Right lobe of liver (tissue), 6 donors: ENCODE measurements around the gene PSMG3. TPM values are rescaled to one million over a fixed set of nuclear protein-coding genes. Genes with fewer than 3 reads are reported as not detected.

Experiments used
- ATAC-seq, 4 donors: fragments of 200-7000 bp; cut with Tn5 transposase; one replicate each; pipeline ENCODE4 v1.9.1; 2020; ENCODE audit warnings: mild to moderate bottlenecking in 4 of 4, moderate library complexity in 4 of 4
- DNase-seq, 3 donors: peaks; one replicate each; pipeline ENCODE4 v3.0.0-alpha.2; 2020
- H3K27ac ChIP-seq, 3 donors: fragments of 200-600 bp; one replicate each; pipeline ENCODE4 v1.8.0; 2022
- H3K27me3 ChIP-seq, 2 donors: fragments of 200-600 bp; one replicate each; pipeline ENCODE4 v1.8.0; 2022
- H3K36me3 ChIP-seq, 4 donors: fragments of 200-600 bp; sonication (generic) in 1 of 4; one replicate each; pipeline versions ENCODE4 v1.5.1 to v1.8.0; 2017 to 2022; ENCODE audit warnings: control low read depth in 1 of 4
- H3K4me1 ChIP-seq, 4 donors: fragments of 200-600 bp; sonication (generic) in 1 of 4; one replicate each; pipeline versions ENCODE4 v1.5.1 to v1.8.0; 2017 to 2022; ENCODE audit warnings: control low read depth in 1 of 4
- H3K4me3 ChIP-seq, 3 donors: fragments of 200-600 bp; one replicate each; pipeline ENCODE4 v1.8.0; 2022
- H3K9me3 ChIP-seq, 4 donors: fragments of 200-600 bp; sonication (generic) in 1 of 4; one replicate each; pipeline versions ENCODE4 v1.5.1 to v1.8.0; 2017 to 2022; ENCODE audit warnings: control low read depth in 1 of 4
- POLR2A ChIP-seq: fragments of 450-650 bp; IDR thresholded peaks from one replicate; pipeline ENCODE4 v1.6.1; 2017; ENCODE audit warnings: antibody characterized with exemption, mild to moderate bottlenecking
- WGBS: methylation state at CpG from one replicate; pipeline ENCODE4 v1.1.6; 2018; ENCODE audit warnings: low coverage, low lambda C conversion rate; ENCODE audit not compliant: insufficient coverage; ENCODE audit errors: missing lambda C conversion rate; 5-methylcytosine and 5-hydroxymethylcytosine counted together
- intact Hi-C, 2 donors: fragments of 100-400 bp; cut with DNase I; formaldehyde crosslinking; loops; one replicate each; pipeline versions ENCODE4 v1.11.2 to v1.14.1; 2022
- total RNA-seq, 6 experiments: library from RNA; depleted of rRNA in 2 of 6; stranded (reverse); fragments of >200 nt in 2 of 6; fragmentation: NEBNext Ultra II Directional in 3 of 6; extraction: Animal tissue kit (Norgen Biotek cat#: 25700) in 3 of 6; gene quantifications; one replicate each; pipeline versions ENCODE4 v1.1.0 to v1.2.4, GENCODE V29; 2016 to 2023
- TF ChIP-seq, protein P1 (sequence below), 4 donors: fragments of 200-600 bp in 3 of 4; fragments of 450-650 bp in 1 of 4; IDR thresholded peaks; one replicate each; pipeline versions ENCODE4 v1.5.1 to v1.8.0; 2016 to 2022; ENCODE audit warnings: antibody characterized with exemption in 4 of 4, mild to moderate bottlenecking in 2 of 4
- donor health status: DM: no; HTN: yes; CAD: no.
- donor health status: DM: no; HTN: no; CAD: no.
- donor health status: DM: no; HTN: no; CAD: no.
- donor health status: DM: no; HTN: yes; CAD: no.
- donor health status: DM: no; HTN: yes; CAD: no.

The PSMG3 gene
- total RNA-seq, 6 experiments from 2014 or later = 7.6 to 28.1 (median 9.2) TPM

DNA sequence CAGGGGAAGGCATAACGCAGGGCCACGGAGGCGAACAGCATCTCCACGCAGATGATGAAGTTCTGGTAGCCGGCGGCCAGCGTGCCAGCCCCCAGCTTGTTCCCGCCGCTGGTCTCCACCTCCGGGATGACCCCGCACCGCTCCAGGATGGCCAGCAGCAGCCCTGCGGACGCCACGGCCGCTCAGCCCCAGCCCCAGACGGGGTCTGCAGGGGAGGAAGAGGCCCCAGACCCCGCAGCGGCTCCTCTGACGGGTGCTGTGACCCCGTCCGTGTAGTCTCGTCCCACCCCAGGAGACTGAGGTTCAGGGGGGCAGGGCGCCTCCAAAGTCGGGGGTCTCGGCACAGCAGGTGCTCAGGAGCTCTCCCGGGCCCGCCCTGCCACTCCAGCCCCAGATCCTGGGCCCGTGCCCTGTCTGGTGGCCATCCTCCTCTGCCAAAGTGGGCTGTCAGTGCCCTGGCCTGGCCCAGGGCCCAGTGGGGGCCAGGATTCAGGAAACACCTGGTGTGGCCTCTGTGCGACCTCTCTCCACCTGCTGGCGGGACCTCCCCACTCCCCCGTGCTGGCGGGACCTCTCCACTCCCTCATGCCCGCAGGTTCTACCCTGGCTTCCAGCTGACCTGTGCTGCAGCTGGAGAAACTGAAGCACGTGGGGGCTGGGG lies 21.9 kb downstream of the PSMG3 start:
- no peak for TF ChIP-seq POLR2A
- TF ChIP-seq, protein P1, sequence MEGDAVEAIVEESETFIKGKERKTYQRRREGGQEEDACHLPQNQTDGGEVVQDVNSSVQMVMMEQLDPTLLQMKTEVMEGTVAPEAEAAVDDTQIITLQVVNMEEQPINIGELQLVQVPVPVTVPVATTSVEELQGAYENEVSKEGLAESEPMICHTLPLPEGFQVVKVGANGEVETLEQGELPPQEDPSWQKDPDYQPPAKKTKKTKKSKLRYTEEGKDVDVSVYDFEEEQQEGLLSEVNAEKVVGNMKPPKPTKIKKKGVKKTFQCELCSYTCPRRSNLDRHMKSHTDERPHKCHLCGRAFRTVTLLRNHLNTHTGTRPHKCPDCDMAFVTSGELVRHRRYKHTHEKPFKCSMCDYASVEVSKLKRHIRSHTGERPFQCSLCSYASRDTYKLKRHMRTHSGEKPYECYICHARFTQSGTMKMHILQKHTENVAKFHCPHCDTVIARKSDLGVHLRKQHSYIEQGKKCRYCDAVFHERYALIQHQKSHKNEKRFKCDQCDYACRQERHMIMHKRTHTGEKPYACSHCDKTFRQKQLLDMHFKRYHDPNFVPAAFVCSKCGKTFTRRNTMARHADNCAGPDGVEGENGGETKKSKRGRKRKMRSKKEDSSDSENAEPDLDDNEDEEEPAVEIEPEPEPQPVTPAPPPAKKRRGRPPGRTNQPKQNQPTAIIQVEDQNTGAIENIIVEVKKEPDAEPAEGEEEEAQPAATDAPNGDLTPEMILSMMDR (IDR thresholded peaks at IDR 0.05) = no peak
- Histone ChIP-seq H3K9me3 (no peaks in the 10 kb centered on the region), H3K27ac (no peak overlapping the region), H3K27me3 (no peaks in the 10 kb centered on the region), H3K36me3 (peaks cover 0 to 5% (median 1%) of the 10 kb centered on the region in 4 donors), H3K4me3 (no peak overlapping the region), H3K4me1 (no peaks in the 10 kb centered on the region)
- ATAC-seq = no peak
- no peak for DNase-seq
- intact Hi-C loops = no loop called here
- WGBS = 62% methylated on average over 3 of the region's 35 CpGs

DNA sequence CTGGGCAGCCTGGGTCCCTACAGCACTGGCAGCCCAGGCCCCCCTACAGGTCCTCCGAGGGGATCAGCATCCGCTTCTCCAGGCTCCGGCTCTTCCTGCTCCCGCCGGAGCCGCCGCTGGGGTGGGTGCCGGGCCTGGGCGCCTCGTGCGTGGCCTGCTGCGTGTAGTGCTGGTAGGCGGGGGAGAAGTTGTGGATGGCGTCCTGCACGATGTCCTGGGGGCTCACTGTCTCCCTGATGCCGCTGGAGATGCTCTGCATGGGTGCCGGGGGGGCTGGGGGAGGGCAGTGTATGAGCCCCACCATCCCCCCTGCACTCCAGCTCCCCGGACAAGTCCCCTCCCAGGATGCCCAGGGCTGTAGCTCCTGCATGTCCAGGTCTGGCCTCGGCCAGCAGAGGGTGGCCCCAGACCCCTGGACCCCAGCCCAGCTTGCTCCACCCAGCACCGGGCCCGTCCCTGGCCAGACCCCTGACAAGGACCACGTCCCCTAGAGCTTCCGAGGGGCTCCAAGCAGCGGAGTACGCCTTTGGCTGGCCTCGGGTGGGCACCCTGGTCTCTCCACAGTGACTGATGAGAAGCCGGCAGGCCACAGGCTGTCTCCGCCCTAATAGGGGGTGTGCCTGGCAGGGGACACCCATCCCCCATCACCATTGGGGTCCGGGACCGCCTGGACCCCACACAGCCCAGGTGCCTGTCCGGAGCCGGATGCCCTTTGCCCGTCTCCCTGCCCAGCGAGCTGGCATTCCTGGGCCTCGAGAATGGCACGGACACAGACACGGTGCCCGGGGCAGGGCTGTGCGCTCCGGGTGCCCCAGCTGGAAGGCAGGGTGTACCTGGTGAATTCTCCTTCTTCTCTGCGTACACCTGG lies 22.7 kb downstream of the PSMG3 start:
- ATAC-seq = no peak
- Histone ChIP-seq H3K27me3 (no peaks in the 10 kb centered on the region), H3K36me3 (peaks cover 0 to 5% (median 2%) of the 10 kb centered on the region in 4 donors), H3K4me1 (no peaks in the 10 kb centered on the region), H3K4me3 (no peak overlapping the region), H3K27ac (no peak overlapping the region), H3K9me3 (no peaks in the 10 kb centered on the region)
- TF ChIP-seq POLR2A = no peak
- TF ChIP-seq, protein P1 (IDR thresholded peaks at IDR 0.05) = no peak
- no CpG with 5 or more reads among the region's 41 CpGs for WGBS
- intact Hi-C loops = no loop called here
- DNase-seq = no peak

DNA sequence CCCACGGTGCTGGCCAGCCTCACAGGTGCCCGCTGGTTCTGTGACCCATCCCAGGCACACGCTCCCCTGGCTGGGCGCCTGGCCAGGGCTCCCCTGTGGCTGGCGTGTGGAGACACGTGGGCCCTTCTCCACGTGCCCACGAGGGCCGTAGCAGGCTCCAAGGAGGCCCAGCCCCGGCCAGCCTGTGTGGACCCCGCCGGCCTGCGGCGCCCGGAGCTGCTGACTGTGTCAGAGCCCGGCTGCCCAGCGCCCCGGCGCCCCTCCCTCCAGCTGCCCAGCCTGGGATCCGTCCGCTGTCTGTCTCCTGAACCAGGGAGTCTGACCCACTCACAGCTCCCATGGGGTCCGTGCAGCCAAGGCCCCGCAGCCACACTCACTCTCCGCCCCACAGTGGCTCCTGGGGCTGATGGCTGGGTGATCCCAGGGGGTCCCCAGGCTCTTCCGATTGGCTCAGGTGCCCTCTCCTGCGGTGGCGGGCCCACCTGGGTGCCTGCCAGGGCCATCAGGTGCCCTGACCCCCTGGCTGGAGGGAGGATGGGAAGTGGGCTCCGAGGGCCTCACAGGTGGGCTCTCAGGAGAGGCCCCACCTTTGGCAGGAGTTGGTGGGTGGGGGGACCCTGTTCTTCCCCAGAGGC lies 23.4 kb downstream of the PSMG3 start:
- TF ChIP-seq, protein P1 (IDR thresholded peaks at IDR 0.05) = no peak
- no peak for TF ChIP-seq POLR2A
- no peaks in the 10 kb centered on the region for H3K27me3 ChIP-seq
- H3K4me3 ChIP-seq = no peak overlapping the region
- H3K9me3 ChIP-seq = no peaks in the 10 kb centered on the region
- peaks cover 0 to 5% (median 2%) of the 10 kb centered on the region in 4 donors for H3K36me3 ChIP-seq
- no peak for DNase-seq
- H3K4me1 ChIP-seq = no peaks in the 10 kb centered on the region
- intact Hi-C loops = no loop called here
- WGBS = 54% methylated on average over 2 of the region's 28 CpGs
- H3K27ac ChIP-seq = no peak overlapping the region
- ATAC-seq = no peak

- Histone ChIP-seq H3K4me3 (no peak overlapping the region), H3K4me1 (no peaks in the 10 kb centered on the region), H3K9me3 (no peaks in the 10 kb centered on the region), H3K36me3 (peaks cover 0 to 7% (median 3%) of the 10 kb centered on the region in 4 donors), H3K27ac (no peak overlapping the region), H3K27me3 (no peaks in the 10 kb centered on the region)
- ATAC-seq (peak in 1 of 4 donors; percentile 1), DNase-seq (peak in 2 of 3 donors; percentile 31 to 52)
- intact Hi-C loops = no loop called here
- WGBS = 53% methylated on average over 3 of the region's 40 CpGs
- no peak for TF ChIP-seq POLR2A
- TF ChIP-seq, protein P1 (IDR thresholded peaks at IDR 0.05) = peak in 1 of 4 donors; percentile 10
These were observed 24.2 kb downstream of the PSMG3 start for GRCh38 chr7:1545417-1546246.
